GM12873 (cell line): ENCODE measurements around the gene SPATA22.

Source experiments
- CTCF ChIP-seq: IDR thresholded peaks from 2 replicates; pipeline ENCODE4 v1.5.1; 2012; ENCODE audit warnings: low read depth, mild to moderate bottlenecking, moderate library complexity, low read length, control low read depth; ENCODE audit not compliant: insufficient read depth; ENCODE audit errors: missing control alignments

The SPATA22 gene

DNA sequence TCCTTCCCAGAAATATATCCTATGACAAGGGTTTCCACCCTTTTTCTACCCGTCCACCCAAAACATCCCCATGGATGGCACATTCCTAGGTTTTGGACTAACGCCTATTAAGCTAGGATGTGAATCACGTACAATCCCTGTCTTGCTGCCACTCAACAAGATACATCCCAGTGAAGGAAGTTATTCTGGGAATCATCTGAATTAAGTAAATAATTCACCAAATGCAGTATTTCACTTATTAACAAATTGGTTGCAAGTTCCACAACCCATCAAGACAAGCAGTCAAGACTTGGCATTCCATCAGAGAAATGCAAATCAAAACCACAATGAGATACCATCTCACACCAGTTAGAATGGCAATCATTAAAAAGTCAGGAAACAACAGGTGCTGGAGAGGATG lies 36.2 kb upstream of the SPATA22 start:
- no peak for TF ChIP-seq CTCF

- TF ChIP-seq CTCF, result no peak
Observed at GRCh38 chr17:3507071-3507470, 35.5 kb upstream of the SPATA22 start.

- no peak for TF ChIP-seq CTCF
Observed at GRCh38 chr17:3506054-3506453, 34.4 kb upstream of the SPATA22 start.

DNA sequence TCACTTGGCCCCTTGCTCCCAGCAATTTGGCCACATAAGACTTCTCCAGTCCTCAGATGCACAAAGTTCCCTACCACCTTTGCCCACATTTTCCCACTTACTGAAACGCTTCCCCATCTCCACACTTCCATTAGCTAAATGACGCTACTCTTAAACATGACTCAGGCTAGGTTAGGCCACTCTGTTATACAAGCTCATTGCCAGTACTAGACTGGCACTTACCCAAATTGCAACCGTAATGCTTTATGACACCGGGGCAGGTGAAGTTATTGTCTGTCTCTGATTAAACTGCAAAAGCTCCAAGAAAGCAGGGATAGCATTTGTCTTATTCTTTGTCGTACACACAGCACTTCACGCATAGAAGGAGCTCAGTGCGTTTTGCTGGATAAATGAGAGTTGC lies 33.4 kb upstream of the SPATA22 start:
- no peak for TF ChIP-seq CTCF

GRCh38 chr17:3503285-3503684 lies 31.7 kb upstream of the SPATA22 start:
- TF ChIP-seq CTCF, result no peak

DNA sequence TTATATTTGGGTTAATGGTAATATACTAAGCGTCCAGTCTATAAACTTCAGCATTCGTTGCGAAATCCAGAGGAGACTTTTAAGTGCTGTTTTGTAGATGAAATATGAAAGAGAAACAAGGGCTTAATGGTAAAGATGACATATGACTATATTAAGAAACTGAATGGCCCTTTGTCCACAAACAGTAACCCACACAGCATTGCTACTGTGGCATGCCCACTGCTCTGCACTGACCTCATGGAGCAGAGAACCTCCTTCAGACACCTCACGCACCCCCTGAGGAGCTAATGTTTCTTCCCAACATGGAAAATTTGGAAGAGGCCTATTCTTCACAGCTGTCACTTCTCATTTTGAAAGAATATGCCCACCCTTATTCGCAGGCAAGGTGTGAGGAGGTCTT lies 30.8 kb upstream of the SPATA22 start:
- no peak for TF ChIP-seq CTCF

GRCh38 chr17:3501344-3501743 lies 29.7 kb upstream of the SPATA22 start:
- TF ChIP-seq CTCF, result no peak
